ENCODE data around the gene TSSC4.
"Not testable (repeated sequence)": the region's sequence is repeated elsewhere in the genome, so short reads cannot be mapped to it uniquely, and the experiment has no call there.

TSSC4 gene

GRCh38 chr11:2359557-2359956 lies 41.0 kb upstream of the TSSC4 start:
- no peak for TF ChIP-seq CTCF (conservative IDR thresholded peaks at IDR 0.05; ENCODE audit: low read depth, low read length)
- DNase-seq (ENCODE audit: low read depth) = no peak
- no peak overlapping the region for H3K4me3 ChIP-seq (ENCODE audit: low read depth, low read length)

- no peak for TF ChIP-seq CTCF (conservative IDR thresholded peaks at IDR 0.05; ENCODE audit: low read depth, low read length)
- no peak overlapping the region for H3K4me3 ChIP-seq (ENCODE audit: low read depth, low read length)
- DNase-seq (ENCODE audit: low read depth) = no peak
These were observed 40.4 kb upstream of the TSSC4 start for GRCh38 chr11:2360081-2360642.

- DNase-seq (ENCODE audit: low read depth) = no peak
- no peak for TF ChIP-seq CTCF (conservative IDR thresholded peaks at IDR 0.05; ENCODE audit: low read depth, low read length)
- H3K4me3 ChIP-seq (ENCODE audit: low read depth, low read length) = no peak overlapping the region
These were observed 39.0 kb upstream of the TSSC4 start for GRCh38 chr11:2361565-2361964.

- no peak overlapping the region for H3K4me3 ChIP-seq (ENCODE audit: low read depth, low read length)
- TF ChIP-seq CTCF (conservative IDR thresholded peaks at IDR 0.05; ENCODE audit: low read depth, low read length) = no peak
- DNase-seq (ENCODE audit: low read depth) = no peak
These were observed 38.1 kb upstream of the TSSC4 start for GRCh38 chr11:2362414-2362813.

- DNase-seq (ENCODE audit: low read depth) = no peak
- TF ChIP-seq CTCF (conservative IDR thresholded peaks at IDR 0.05; ENCODE audit: low read depth, low read length) = no peak
- H3K4me3 ChIP-seq (ENCODE audit: low read depth, low read length) = no peak overlapping the region
These were observed 37.4 kb upstream of the TSSC4 start for GRCh38 chr11:2363130-2363529.

GRCh38 chr11:2363577-2364370 lies 36.8 kb upstream of the TSSC4 start:
- TF ChIP-seq CTCF (conservative IDR thresholded peaks at IDR 0.05; ENCODE audit: low read depth, low read length) = no peak
- DNase-seq (ENCODE audit: low read depth) = no peak
- H3K4me3 ChIP-seq (ENCODE audit: low read depth, low read length) = no peak overlapping the region

GRCh38 chr11:2364386-2364785 lies 36.2 kb upstream of the TSSC4 start:
- not testable (repeated sequence) for DNase-seq (ENCODE audit: low read depth); H3K4me3 ChIP-seq (ENCODE audit: low read depth, low read length)
